Neutrophil (primary cell): ENCODE measurements around the gene KIF26A.

Experiments
- H3K27ac ChIP-seq: fragments of 200-600 bp; sonication (generic); 2 replicates; pipeline ENCODE4 v1.5.1; 2016; ENCODE audit warnings: mild to moderate bottlenecking, moderate library complexity
- H3K27me3 ChIP-seq: fragments of 200-600 bp; sonication (generic); 2 replicates; pipeline ENCODE4 v1.6.0; 2016; ENCODE audit warnings: mild to moderate bottlenecking
- H3K36me3 ChIP-seq: fragments of 200-600 bp; sonication (generic); 2 replicates; pipeline ENCODE4 v1.5.1; 2017
- H3K4me1 ChIP-seq, 2 experiments: fragments of 200-600 bp in 1 of 2; sonication (generic) in 1 of 2; 1 replicate in 1 of 2; 2 replicates in 1 of 2; pipeline versions ENCODE4 v1.5.1 to v1.6.1; 2013 to 2016; ENCODE audit warnings: low read depth in 1 of 2, low read length in 1 of 2, mild to moderate bottlenecking in 1 of 2, moderate library complexity in 1 of 2; ENCODE audit not compliant: control insufficient read depth in 1 of 2, insufficient read depth in 1 of 2
- H3K4me3 ChIP-seq, 2 experiments: fragments of 200-600 bp in 1 of 2; sonication (generic) in 1 of 2; 1 replicate in 1 of 2; 2 replicates in 1 of 2; pipeline ENCODE4 v1.5.1; 2013 to 2016; ENCODE audit warnings: low read depth in 1 of 2, low read length in 1 of 2, mild to moderate bottlenecking in 1 of 2, moderate library complexity in 1 of 2
- H3K9me3 ChIP-seq: fragments of 200-600 bp; sonication (generic); 2 replicates; pipeline ENCODE4 v1.5.1; 2016
- TF ChIP-seq, protein P1 (sequence below): fragments of 200-600 bp; sonication (generic); IDR thresholded peaks from 2 replicates; pipeline ENCODE4 v1.5.1; 2016; ENCODE audit warnings: antibody characterized with exemption

KIF26A gene

DNA sequence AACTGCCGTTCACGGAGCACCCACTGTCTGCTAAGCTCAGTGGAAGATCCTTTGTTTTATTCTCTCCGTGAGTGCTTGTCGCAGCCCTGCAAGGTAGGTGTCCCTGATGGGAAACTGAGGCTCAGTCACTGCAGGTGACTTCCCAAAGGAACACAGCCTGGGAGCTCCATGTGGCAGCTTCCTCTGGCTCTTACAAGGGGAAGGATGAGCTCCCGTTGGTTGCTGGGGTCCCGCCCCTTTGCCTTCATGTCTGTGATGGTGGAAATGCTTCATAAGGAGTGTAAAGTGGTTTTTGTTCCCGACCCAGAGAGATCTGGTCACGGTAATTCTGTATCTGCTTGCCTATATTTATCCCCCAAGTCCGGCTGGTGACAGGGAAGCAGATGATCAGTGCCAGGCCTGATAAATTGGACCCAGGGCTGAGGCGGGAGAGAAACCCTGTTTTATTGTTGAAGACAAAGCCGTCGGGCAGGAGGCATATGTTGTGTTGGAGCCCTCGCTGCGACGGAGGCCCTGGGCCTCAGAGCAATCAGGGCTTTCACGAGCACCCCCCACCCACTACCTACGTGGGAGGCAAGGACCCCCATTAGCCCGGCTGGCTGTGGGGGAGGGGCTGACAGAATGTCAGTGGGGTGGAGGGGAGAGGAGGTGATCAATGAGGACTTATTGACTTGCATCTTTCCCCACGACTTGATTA lies 91.9 kb downstream of the KIF26A start:
- Histone ChIP-seq H3K36me3 (no peaks in the 10 kb centered on the region), H3K9me3 (no peaks in the 10 kb centered on the region), H3K4me3 (no peak overlapping the region), H3K27ac (no peak overlapping the region), H3K4me1 (no peaks in the 10 kb centered on the region), H3K27me3 (no peaks in the 10 kb centered on the region)
- TF ChIP-seq, protein P1, sequence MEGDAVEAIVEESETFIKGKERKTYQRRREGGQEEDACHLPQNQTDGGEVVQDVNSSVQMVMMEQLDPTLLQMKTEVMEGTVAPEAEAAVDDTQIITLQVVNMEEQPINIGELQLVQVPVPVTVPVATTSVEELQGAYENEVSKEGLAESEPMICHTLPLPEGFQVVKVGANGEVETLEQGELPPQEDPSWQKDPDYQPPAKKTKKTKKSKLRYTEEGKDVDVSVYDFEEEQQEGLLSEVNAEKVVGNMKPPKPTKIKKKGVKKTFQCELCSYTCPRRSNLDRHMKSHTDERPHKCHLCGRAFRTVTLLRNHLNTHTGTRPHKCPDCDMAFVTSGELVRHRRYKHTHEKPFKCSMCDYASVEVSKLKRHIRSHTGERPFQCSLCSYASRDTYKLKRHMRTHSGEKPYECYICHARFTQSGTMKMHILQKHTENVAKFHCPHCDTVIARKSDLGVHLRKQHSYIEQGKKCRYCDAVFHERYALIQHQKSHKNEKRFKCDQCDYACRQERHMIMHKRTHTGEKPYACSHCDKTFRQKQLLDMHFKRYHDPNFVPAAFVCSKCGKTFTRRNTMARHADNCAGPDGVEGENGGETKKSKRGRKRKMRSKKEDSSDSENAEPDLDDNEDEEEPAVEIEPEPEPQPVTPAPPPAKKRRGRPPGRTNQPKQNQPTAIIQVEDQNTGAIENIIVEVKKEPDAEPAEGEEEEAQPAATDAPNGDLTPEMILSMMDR = no peak
